ENCODE measurements around the gene ULK3.

- TF ChIP-seq POLR2A (IDR thresholded peaks at IDR 0.05; ENCODE audit: low read length): no peak
- TF ChIP-seq GATA1 (IDR thresholded peaks at IDR 0.05; ENCODE audit: low read depth, low read length): no peak
Observed at GRCh38 chr15:74851960-74852359, 9.0 kb upstream of the ULK3 start.

All from erythroblast (primary cell).